NOMO-1 treated with DMSO at 0.1 percent for 48 hours (cell line): Measurements from ENCODE around the gene CDH3.
"Not testable (repeated sequence)": the region's sequence is repeated elsewhere in the genome, so short reads cannot be mapped to it uniquely, and the experiment has no call there.

Source experiments
- DNase-seq: peaks from one replicate; lab custom pipeline; 2025; ENCODE audit not compliant: unreplicated experiment; lab: John Stamatoyannopoulos, UW

CDH3 gene

GRCh38 chr16:68700831-68701230 is 55.7 kb downstream of the CDH3 start:
- no peak for DNase-seq

DNA sequence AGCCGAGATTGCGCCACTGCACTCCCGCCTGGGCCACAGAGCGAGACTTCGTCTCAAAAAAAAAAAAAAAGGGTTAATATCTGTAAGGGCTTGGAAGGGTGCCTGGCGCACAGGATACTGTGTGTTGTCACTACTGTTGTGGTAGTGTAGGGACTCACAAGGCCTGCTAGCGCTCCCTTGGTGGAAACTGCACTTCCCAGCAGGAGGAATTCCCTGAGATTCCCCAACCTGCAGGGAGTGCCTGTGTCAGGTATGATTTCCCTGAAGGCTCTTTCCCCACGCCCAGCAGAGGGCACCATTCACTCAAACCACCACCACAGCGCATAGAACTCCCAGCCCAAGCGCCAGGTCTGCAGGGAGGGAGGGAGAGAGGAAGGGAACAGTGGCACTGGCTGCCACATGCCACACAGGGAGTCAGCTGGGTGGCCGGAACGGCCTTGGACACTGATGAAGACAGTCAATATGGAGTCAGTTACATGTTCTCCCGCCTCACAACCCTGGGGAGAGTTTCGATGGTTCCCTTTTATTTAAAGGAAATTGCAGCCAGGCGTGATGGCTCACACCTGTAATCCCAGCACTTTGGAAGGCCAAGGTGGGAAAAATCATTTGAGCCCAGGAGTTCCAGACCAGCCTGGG is 59.2 kb downstream of the CDH3 start:
- DNase-seq: peak; percentile 48

DNA sequence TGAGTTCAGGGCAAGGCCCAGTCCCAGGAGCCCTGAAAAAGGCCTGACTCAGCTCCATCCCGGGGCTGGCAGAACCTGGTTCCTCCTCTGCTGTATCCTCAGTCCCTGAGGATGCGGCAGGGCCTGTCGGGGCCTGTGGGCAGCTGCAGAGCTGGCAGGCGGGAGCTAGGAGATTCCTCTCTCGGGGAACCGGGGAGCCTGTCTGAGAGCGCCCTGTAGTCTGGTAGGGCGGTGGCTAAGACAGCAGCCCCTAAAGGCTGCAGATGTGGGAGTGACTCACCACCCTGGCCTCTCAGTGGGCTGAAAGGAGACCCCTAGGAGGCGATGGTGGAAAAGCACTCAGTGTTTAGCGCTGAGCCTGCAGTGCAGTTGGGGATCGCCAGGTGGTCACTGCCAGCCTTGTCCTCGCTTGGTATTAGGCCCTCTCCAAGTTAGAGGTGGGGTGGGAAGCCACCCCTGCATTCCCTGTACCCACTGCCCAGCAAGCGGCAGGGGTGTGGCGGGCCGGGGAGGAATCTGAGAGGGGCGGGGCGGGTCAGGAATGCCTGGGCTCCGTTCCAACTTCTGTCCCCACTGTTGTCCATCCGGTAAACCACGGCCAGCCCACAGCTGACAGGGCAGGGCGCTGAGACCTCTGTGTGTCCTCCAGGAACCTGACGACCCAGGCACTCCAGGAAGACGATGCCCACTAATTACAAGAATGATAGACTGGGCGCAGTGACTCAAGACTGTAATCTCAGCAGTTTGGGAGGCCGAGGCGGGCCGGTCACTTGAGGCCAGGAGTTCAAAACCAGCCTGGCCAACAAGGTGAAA is 62.4 kb downstream of the CDH3 start:
- DNase-seq: no peak

DNA sequence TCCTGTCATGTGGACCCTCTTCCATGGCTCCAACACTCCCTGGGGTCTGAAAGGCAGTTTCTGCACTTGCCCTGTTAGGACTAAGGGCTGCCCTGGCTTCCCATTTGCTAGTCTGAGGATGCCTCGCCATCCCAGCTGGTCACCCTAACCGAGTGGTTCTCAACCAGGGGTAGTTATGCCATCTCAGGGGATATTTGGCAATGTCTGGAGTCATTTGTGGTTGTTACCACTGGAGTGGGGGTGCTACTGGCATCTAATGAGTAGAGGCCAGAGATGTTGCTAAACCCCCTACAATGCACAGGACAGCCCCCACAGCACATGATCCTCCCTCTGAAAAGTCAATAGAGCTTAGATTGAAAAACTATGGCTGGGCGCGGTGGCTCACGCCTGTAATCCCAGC is 65.1 kb downstream of the CDH3 start:
- no peak for DNase-seq

GRCh38 chr16:68711421-68712139 is 66.5 kb downstream of the CDH3 start:
- DNase-seq: peak; percentile 65

- no peak for DNase-seq
These were observed 68.3 kb downstream of the CDH3 start for GRCh38 chr16:68713361-68713760.

DNA sequence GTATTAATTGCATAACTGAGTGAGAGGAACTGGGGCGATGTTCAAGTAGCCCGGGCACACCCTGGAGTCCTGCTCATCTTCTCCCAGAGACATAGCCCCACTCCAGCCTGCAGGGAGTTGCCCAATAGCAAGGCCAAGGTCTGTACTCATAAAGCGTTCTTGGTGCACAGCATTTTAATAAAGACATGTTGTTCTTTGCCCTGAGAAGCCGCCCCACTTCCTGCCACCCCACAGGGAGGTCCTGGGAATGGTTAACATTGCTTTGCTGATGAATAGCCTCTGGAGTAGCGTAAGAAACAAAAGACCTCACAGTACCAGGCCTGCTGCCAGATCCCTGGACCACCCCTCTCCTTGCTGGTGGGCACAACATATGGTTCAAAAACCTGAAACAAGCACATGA is 70.4 kb downstream of the CDH3 start:
- DNase-seq: no peak

DNA sequence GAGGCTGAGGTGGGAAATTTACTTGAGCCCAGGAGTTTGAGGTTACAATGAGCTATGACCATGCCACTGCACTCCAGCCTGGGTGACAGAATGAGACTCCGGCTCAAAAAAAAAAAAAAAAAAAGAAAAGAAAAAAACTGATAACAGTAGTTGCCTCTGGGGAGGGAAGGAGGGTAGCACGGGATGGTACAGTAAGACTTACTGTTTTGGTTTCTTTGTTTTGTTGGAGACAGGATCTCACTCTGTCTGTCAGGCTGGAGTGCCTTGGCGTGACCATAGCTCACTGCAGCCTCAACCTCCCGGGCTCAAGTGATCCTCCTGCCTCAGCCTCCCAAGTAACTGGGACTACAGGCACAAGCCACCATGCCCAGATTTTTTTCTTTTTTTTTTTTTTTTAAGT is 71.4 kb downstream of the CDH3 start:
- DNase-seq: not testable (repeated sequence)

DNA sequence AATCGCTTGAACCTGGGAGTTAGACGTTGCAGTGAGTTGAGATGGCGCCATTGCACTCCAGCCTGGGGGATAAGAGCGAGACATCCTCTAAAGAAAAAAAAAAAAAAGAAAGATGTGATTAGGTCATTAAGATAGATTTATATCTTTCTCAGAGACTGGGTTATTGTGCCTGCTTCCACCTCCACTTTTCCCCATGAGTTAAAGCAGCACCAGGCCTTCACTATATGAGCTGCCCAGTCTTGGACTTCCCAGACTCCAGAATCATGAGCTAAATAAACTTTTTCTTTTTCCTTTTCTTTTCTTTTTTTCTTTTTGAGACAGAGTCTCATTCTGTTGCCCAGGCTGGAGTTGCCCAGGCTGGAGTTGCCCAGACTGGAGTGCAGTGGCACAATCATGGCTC is 72.6 kb downstream of the CDH3 start:
- no peak for DNase-seq

GRCh38 chr16:68718590-68718989 is 73.5 kb downstream of the CDH3 start:
- DNase-seq: no peak

DNA sequence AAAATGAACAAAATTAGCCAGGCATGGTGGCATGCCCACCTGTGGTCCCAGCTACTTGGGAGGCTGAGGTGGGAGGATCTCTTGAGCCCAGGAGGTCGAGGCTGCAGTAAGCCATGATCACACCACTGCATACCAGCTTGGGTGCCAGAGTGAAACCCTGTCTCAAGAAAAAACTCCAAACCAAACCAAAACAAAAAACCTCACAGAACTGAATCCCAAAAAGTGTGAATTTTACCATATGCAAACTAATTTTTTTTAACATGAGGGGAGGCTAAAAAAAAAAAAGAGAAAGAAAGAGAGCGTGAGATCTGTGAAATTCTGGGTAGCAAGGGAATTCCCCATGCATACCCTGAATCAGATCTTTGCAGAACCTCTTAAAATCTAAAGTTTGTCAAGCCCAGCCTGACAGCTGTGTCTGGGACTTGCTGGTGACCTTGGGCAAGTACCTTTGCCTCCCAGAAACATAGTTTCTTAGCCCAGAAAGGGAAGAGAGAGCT is 74.9 kb downstream of the CDH3 start:
- no peak for DNase-seq

DNA sequence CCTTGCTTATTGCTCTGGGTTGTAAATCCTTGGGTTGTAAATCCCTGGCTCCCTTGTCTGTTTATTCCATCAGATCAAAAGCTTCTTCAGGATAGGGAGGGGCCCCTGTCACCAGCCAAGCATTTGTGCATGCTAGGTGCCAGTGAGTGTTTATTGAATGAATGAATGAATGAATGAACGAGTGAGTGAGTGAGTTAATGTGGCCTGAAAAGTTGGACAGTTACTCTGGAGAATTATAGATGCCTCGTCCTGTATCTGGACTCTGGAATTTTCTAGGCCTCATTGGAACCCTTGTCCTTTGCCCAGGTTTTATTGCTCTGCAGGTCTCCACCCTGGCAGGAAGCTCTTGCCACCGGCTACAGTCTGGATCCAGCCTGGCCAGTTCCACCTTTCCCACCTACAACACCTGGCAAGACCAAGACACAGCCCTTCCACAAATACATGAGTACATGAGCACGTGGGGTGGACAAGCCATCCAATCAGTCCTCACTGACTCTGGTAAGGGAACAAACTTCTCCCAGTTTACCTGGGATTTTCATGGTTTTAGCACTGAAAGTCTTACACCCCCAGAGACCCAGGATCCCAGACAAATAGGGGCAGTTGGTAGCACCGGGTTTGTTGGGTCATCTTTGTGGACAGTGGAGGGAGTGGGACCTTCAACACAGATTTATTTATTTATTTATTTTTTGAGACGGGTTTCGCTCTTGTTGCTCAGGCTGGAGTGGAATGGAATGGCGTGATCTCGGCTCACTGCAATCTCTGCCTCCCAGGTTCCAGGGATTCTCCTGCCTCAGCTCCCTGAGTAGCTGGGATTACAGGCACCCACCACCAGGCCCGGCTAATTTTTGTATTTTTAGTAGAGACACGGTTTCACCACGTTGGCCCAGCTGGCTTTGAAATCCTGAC is 77.3 kb downstream of the CDH3 start:
- no peak for DNase-seq

GRCh38 chr16:68724797-68725196 is 79.7 kb downstream of the CDH3 start:
- no peak for DNase-seq

DNA sequence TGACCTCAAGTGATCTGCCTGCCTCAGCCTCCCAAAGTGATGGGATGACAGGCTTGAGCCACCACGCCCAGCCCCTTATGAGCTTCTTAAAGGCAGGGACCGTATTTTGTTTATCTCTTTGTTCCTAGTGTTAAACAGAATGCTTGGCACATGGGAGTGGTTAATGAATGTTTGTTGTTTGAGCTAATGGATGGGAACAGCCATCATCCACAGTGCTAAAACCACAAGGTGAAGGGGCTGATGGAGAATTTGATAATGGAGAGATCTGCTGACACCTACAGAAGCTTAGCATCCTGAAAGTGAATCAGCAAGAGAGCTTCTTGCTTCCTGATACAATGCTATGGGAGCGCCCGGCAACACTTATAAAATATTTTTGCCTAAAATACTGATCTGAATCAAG is 83.4 kb downstream of the CDH3 start:
- no peak for DNase-seq

DNA sequence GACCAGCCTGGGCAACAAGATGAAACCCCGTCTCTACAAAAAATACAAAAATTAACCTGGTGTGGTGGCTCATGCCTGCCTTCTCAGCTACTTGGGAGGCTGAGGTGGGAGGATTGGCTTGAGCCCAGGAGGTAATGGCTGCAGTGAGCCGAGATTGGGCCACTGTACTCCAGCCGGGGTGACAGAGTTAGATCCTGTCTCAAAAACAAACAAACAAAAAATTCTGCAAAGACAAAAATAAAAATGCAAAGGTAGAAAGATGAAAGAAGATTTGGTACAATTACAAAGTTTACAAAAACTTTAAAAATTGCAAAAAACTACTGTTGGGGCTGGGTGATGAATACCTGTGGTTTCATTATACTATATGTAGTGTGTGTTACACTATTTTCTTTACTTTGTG is 86.5 kb downstream of the CDH3 start:
- DNase-seq: no peak

DNA sequence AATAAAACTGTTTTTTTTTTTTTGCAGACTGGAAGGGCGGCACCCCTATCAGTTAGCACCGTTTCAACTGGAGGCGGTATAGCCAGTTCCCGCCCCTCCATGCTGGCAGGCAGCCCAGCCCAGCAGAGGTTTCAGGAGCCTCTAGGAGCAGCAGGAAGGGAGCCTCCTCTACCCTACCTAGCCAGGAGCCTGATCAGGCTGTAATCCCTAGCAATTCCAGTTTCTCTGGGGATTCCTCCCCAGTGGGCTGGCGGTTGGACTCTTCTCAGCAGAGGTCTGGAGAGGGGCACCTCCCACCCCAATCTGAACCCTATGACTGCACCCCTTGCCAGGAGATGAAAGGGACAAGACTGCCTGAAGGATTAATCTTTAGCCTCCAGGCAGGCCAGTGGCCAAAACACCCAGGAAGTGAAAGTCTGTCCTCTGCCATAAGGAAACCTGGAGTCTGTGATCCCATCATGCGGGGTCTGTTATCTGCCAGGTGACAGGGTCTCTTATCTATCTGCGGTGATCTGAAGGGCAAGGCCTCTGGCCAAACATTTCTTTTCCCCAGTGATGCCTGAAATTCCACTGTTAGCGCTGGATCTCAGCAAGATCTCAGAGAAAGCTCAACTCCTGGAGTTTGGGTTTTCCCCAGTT is 87.1 kb downstream of the CDH3 start:
- no peak for DNase-seq

DNA sequence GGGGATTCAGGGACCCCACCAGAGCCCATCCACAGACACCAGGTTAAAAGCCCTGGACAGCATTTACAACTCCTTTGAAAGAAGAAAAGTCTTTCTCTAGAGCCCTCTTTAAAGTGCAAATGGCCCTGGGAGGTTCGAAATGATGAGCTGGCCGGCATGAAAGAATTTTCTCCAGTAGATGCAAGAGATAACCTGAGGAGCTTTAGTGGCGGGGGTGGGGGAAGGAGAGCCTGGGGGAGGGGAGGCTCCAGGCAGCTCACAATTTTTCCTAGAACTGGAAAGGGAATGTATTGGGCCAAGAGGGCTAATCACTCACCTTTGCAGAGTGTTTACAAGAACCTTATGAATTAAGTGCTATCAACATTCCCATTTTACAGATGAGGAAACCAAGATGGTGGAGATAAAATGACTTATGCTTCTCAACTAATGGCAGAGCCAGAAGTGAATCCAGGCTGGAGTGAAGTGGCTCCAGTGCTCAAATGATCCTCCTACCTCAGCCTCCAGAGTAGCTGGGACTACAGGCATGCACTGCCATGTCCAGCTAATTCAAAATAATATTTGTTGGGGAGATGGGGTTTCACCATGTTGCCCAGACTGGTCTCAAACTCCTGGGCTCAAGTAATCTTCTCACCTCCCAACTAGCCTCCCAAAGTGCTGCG is 87.8 kb downstream of the CDH3 start:
- no peak for DNase-seq

GRCh38 chr16:68733570-68733969 is 88.5 kb downstream of the CDH3 start:
- DNase-seq: no peak

- DNase-seq: no peak
These were observed 89.7 kb downstream of the CDH3 start for GRCh38 chr16:68734782-68735181.

GRCh38 chr16:68736561-68736960 is 91.5 kb downstream of the CDH3 start:
- no peak for DNase-seq
